A549 (cell line): ENCODE measurements around the gene PTPRN2. TPM values are rescaled to one million over a fixed set of nuclear protein-coding genes. Genes with fewer than 3 reads are reported as not detected.

Experiments
- ATAC-seq, 2 experiments: fragments of 200-7000 bp in 1 of 2; fragments of >200 bp in 1 of 2; cut with Nextera tagmentation in 1 of 2; cut with Tn5 transposase in 1 of 2; 3 replicates each; pipeline versions ENCODE4 v1.8.0 to v1.9.1; 2018 to 2020; ENCODE audit warnings: mild to moderate bottlenecking in 1 of 2, moderate library complexity in 1 of 2
- CTCF ChIA-PET: fragments of 300-600 bp; sonication (Branson Sonifier 250); formaldehyde crosslinking; extraction: SDS; loops from one replicate; lab custom pipeline; 2021; ENCODE audit warnings: antibody characterized with exemption, inconsistent platforms; lab: Yijun Ruan, JAX
- POLR2A ChIA-PET: fragments of 350-600 bp; formaldehyde crosslinking; extraction: SDS; loops from one replicate; lab custom pipeline; 2021; ENCODE audit warnings: antibody characterized with exemption, inconsistent platforms; lab: Yijun Ruan, JAX
- DNase-seq, 2 experiments: peaks; one replicate each; pipeline versions ENCODE4 v3.0.0 to v3.0.0-alpha.2; 2011 to 2016; ENCODE audit warnings: low read depth in 1 of 2, low spot score in 1 of 2
- FAIRE-seq: peaks from 2 replicates; lab custom pipeline; 2011; peaks lifted over from hg19 to GRCh38; lab: Jason Lieb, UNC
- H3K27ac ChIP-seq, 2 experiments: fragments of >200 bp; sonication (Bioruptor Twin); formaldehyde crosslinking; 3 replicates each; pipeline ENCODE4 v1.5.1; 2016 to 2017
- H3K4me1 ChIP-seq: fragments of >200 bp; sonication (Bioruptor Twin); formaldehyde crosslinking; 3 replicates; pipeline ENCODE4 v1.6.1; 2016
- H3K4me2 ChIP-seq: fragments of >200 bp; sonication (Bioruptor Twin); formaldehyde crosslinking; 3 replicates; pipeline ENCODE4 v1.6.1; 2016
- H3K4me3 ChIP-seq: fragments of >200 bp; sonication (Bioruptor Twin); formaldehyde crosslinking; 3 replicates; pipeline ENCODE4 v1.5.1; 2016
- H3K9me3 ChIP-seq: fragments of >200 bp; sonication (Bioruptor Twin); formaldehyde crosslinking; 3 replicates; pipeline ENCODE4 v1.6.1; 2016
- CBX8 ChIP-seq: fragments of 200-600 bp; sonication (generic); IDR thresholded peaks from 2 replicates; pipeline ENCODE4 v1.6.1; 2016
- FOXS1 ChIP-seq: fragments of 250-450 bp; sonication (Bioruptor Pico); IDR thresholded peaks from 2 replicates; pipeline ENCODE4 v1.5.0; 2020; ENCODE audit warnings: mild to moderate bottlenecking, moderate library complexity
- GATA3 ChIP-seq: IDR thresholded peaks from 2 replicates; pipeline ENCODE4 v1.6.1; 2012; ENCODE audit warnings: borderline replicate concordance
- HMGXB4 ChIP-seq: fragments of 250-450 bp; sonication (Bioruptor Pico); IDR thresholded peaks from 2 replicates; pipeline ENCODE4 v1.5.0; 2021; ENCODE audit warnings: mild to moderate bottlenecking, moderate library complexity, borderline replicate concordance
- HOXA7 ChIP-seq: fragments of 250-450 bp; sonication (Bioruptor Pico); IDR thresholded peaks from 2 replicates; pipeline ENCODE4 v1.5.0; 2020; ENCODE audit warnings: mild to moderate bottlenecking, moderate library complexity
- MAZ ChIP-seq: fragments of 150-350 bp; IDR thresholded peaks from 2 replicates; pipeline ENCODE4 v1.6.1; 2014; ENCODE audit warnings: antibody characterized with exemption, low read depth, low read length, borderline replicate concordance
- NR3C1 ChIP-seq: fragments of >200 bp; sonication (Bioruptor Twin); formaldehyde crosslinking; IDR thresholded peaks from 3 replicates; pipeline ENCODE4 v1.6.1; 2017
- POLR2AphosphoS2 ChIP-seq: conservative IDR thresholded peaks from 2 replicates; pipeline ENCODE4 v1.6.1; 2012; ENCODE audit warnings: low read length, improper control_type of control experiment, inconsistent platforms
- RARB ChIP-seq: fragments of 250-450 bp; sonication (Bioruptor Pico); IDR thresholded peaks from 2 replicates; pipeline ENCODE4 v1.8.0; 2021; ENCODE audit warnings: mild to moderate bottlenecking, moderate library complexity
- RFX5 ChIP-seq: fragments of 450-650 bp; IDR thresholded peaks from 2 replicates; pipeline ENCODE4 v1.7.1; 2014; ENCODE audit warnings: antibody characterized with exemption, mild to moderate bottlenecking, moderate library complexity
- RNF2 ChIP-seq: fragments of 200-600 bp; sonication (generic); IDR thresholded peaks from 2 replicates; pipeline ENCODE4 v1.6.1; 2016; ENCODE audit warnings: low read depth, mild to moderate bottlenecking, antibody characterized with exemption, moderate library complexity, borderline replicate concordance
- SREBF2 ChIP-seq: fragments of 450-650 bp; IDR thresholded peaks from 2 replicates; pipeline ENCODE4 v1.6.1; 2014; ENCODE audit warnings: mild to moderate bottlenecking, moderate library complexity
- TP53 ChIP-seq: fragments of 250-450 bp; sonication (Bioruptor Pico); IDR thresholded peaks from 2 replicates; pipeline ENCODE4 v1.5.0; 2021; ENCODE audit warnings: mild to moderate bottlenecking, moderate library complexity
- ZSCAN20 ChIP-seq: fragments of 250-450 bp; sonication (Bioruptor Pico); IDR thresholded peaks from 2 replicates; pipeline ENCODE4 v1.8.0; 2022; ENCODE audit warnings: mild to moderate bottlenecking, moderate library complexity
- WGBS: methylation state at CpG from one replicate; pipeline ENCODE4 v1.1.6; 2017; ENCODE audit errors: missing lambda C conversion rate; 5-methylcytosine and 5-hydroxymethylcytosine counted together
- polyA plus RNA-seq, 4 experiments: library from polyadenylated mRNA; depleted of rRNA in 3 of 4; stranded (reverse); fragments of >200 nt; fragmentation: RNase III in 1 of 4; extraction: RNeasy Plus Mini Kit Qiagen cat#74134 plus additional on column Dnase treatment in 1 of 4; gene quantifications; 2 replicates in 3 of 4; 3 replicates in 1 of 4; pipeline ENCODE4 v1.2.3, GENCODE V29; 2011 to 2017
- TF ChIP-seq, protein P1 (sequence below): fragments of 200-600 bp; sonication (generic); IDR thresholded peaks from 2 replicates; pipeline ENCODE4 v1.6.1; 2016; ENCODE audit warnings: antibody characterized with exemption, mild to moderate bottlenecking, moderate library complexity
- TF ChIP-seq, protein P2 (sequence below): fragments of 150-350 bp; IDR thresholded peaks from 2 replicates; pipeline ENCODE4 v1.6.1; 2014; ENCODE audit warnings: low read depth, mild to moderate bottlenecking, low read length
- TF ChIP-seq, protein P3 (sequence below): fragments of >200 bp; sonication (Bioruptor Twin); formaldehyde crosslinking; IDR thresholded peaks from 2 replicates; pipeline ENCODE4 v1.6.1; 2016
- TF ChIP-seq, protein P4 (sequence below): fragments of 250-450 bp; sonication (Bioruptor Pico); IDR thresholded peaks from 2 replicates; pipeline ENCODE4 v1.5.0; 2020; ENCODE audit warnings: low read depth, mild to moderate bottlenecking, moderate library complexity
- TF ChIP-seq, protein P5 (sequence below): fragments of >200 bp; sonication (Bioruptor Twin); formaldehyde crosslinking; IDR thresholded peaks from 3 replicates; pipeline ENCODE4 v1.5.1; 2016

Gene PTPRN2
- polyA plus RNA-seq, 2 of the 4 experiments (the other 2 are of a cell fraction) = 0.41 to 1.2 TPM

- ATAC-seq = peak; percentile 68 to 71
- DNase-seq = peak in 1 of 2 experiments; percentile 18
- 30% methylated on average over 17 of the region's 25 CpGs for WGBS
- TF ChIP-seq RARB (CRISPR knock-in tag) (no peak), POLR2AphosphoS2 (no peak), CBX8 (no peak), GATA3 (no peak), TP53 (CRISPR knock-in tag) (no peak), SREBF2 (no peak), RNF2 (no peak), HMGXB4 (CRISPR knock-in tag) (no peak), NR3C1 (no peak), ZSCAN20 (CRISPR knock-in tag) (no peak), FOXS1 (no peak), HOXA7 (CRISPR knock-in tag) (no peak), MAZ (no peak), RFX5 (no peak)
- TF ChIP-seq, protein P1, sequence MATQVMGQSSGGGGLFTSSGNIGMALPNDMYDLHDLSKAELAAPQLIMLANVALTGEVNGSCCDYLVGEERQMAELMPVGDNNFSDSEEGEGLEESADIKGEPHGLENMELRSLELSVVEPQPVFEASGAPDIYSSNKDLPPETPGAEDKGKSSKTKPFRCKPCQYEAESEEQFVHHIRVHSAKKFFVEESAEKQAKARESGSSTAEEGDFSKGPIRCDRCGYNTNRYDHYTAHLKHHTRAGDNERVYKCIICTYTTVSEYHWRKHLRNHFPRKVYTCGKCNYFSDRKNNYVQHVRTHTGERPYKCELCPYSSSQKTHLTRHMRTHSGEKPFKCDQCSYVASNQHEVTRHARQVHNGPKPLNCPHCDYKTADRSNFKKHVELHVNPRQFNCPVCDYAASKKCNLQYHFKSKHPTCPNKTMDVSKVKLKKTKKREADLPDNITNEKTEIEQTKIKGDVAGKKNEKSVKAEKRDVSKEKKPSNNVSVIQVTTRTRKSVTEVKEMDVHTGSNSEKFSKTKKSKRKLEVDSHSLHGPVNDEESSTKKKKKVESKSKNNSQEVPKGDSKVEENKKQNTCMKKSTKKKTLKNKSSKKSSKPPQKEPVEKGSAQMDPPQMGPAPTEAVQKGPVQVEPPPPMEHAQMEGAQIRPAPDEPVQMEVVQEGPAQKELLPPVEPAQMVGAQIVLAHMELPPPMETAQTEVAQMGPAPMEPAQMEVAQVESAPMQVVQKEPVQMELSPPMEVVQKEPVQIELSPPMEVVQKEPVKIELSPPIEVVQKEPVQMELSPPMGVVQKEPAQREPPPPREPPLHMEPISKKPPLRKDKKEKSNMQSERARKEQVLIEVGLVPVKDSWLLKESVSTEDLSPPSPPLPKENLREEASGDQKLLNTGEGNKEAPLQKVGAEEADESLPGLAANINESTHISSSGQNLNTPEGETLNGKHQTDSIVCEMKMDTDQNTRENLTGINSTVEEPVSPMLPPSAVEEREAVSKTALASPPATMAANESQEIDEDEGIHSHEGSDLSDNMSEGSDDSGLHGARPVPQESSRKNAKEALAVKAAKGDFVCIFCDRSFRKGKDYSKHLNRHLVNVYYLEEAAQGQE = no peak
- TF ChIP-seq, protein P2, sequence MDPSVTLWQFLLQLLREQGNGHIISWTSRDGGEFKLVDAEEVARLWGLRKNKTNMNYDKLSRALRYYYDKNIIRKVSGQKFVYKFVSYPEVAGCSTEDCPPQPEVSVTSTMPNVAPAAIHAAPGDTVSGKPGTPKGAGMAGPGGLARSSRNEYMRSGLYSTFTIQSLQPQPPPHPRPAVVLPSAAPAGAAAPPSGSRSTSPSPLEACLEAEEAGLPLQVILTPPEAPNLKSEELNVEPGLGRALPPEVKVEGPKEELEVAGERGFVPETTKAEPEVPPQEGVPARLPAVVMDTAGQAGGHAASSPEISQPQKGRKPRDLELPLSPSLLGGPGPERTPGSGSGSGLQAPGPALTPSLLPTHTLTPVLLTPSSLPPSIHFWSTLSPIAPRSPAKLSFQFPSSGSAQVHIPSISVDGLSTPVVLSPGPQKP = no peak
- TF ChIP-seq, protein P3, sequence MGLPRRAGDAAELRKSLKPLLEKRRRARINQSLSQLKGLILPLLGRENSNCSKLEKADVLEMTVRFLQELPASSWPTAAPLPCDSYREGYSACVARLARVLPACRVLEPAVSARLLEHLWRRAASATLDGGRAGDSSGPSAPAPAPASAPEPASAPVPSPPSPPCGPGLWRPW = no peak
- TF ChIP-seq, protein P4, sequence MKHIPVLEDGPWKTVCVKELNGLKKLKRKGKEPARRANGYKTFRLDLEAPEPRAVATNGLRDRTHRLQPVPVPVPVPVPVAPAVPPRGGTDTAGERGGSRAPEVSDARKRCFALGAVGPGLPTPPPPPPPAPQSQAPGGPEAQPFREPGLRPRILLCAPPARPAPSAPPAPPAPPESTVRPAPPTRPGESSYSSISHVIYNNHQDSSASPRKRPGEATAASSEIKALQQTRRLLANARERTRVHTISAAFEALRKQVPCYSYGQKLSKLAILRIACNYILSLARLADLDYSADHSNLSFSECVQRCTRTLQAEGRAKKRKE = no peak
- TF ChIP-seq, protein P5, sequence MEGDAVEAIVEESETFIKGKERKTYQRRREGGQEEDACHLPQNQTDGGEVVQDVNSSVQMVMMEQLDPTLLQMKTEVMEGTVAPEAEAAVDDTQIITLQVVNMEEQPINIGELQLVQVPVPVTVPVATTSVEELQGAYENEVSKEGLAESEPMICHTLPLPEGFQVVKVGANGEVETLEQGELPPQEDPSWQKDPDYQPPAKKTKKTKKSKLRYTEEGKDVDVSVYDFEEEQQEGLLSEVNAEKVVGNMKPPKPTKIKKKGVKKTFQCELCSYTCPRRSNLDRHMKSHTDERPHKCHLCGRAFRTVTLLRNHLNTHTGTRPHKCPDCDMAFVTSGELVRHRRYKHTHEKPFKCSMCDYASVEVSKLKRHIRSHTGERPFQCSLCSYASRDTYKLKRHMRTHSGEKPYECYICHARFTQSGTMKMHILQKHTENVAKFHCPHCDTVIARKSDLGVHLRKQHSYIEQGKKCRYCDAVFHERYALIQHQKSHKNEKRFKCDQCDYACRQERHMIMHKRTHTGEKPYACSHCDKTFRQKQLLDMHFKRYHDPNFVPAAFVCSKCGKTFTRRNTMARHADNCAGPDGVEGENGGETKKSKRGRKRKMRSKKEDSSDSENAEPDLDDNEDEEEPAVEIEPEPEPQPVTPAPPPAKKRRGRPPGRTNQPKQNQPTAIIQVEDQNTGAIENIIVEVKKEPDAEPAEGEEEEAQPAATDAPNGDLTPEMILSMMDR = no peak
- no peak overlapping the region for H3K27ac ChIP-seq
- POLR2A ChIA-PET = no interaction called here
- no peak for FAIRE-seq
- H3K9me3 ChIP-seq = peaks cover 12% of the 10 kb centered on the region; the same call in 1 of the 3 replicates
- no peak overlapping the region for H3K4me3 ChIP-seq
- H3K4me1 ChIP-seq = no peaks in the 10 kb centered on the region
- CTCF ChIA-PET = no interaction called here
- H3K4me2 ChIP-seq = no peak overlapping the region
Measured at GRCh38 chr7:157775560-157776332, 811.9 kb downstream of the PTPRN2 start.
